ENCODE results near the gene PACRG.

PACRG gene

GRCh38 chr6:163137398-163137881, 409.7 kb downstream of the PACRG start:
- no peak overlapping the region for H2BK12ac ChIP-seq (ENCODE audit: low read length in 2 of 2)
- H3K27ac ChIP-seq (ENCODE audit: low read length, poor library complexity, severe bottlenecking), result no peak overlapping the region
- no peak overlapping the region for H2BK120ac ChIP-seq (ENCODE audit: low read depth, low read length)
- DNase-seq, result no peak
- no peaks in the 10 kb centered on the region for H3K9me3 ChIP-seq (ENCODE audit: control insufficient read depth, low read length)
- no peak overlapping the region for H3K4me2 ChIP-seq (ENCODE audit: low read length, poor library complexity, severe bottlenecking)
- H3K36me3 ChIP-seq (ENCODE audit: control insufficient read depth in 1 of 2, insufficient read depth in 2 of 2, low read depth in 1 of 2, low read length in 2 of 2), result no peaks in the 10 kb centered on the region
- no peak overlapping the region for H3K14ac ChIP-seq (ENCODE audit: low read length in 2 of 2)
- no peak overlapping the region for H2BK5ac ChIP-seq (ENCODE audit: low read depth, low read length, poor library complexity, severe bottlenecking)
- H3K4ac ChIP-seq (ENCODE audit: low read depth in 1 of 2, low read length in 2 of 2), result no peak overlapping the region
- H3K27me3 ChIP-seq (ENCODE audit: control insufficient read depth in 1 of 2, insufficient read depth in 1 of 2, low read length in 2 of 2), result no peaks in the 10 kb centered on the region
- H3K4me1 ChIP-seq (ENCODE audit: control insufficient read depth, insufficient read depth, low read depth, low read length), result no peaks in the 10 kb centered on the region
- 88% methylated on average over 21 of the region's 21 CpGs for WGBS
- no peak overlapping the region for H2BK15ac ChIP-seq (ENCODE audit: low read depth, poor library complexity, severe bottlenecking)
- no peak overlapping the region for H3K9ac ChIP-seq (ENCODE audit: low read length)
- no peaks in the 10 kb centered on the region for H3K79me1 ChIP-seq (replicated peaks; ENCODE audit: low read length, poor library complexity, severe bottlenecking)
- H3K4me3 ChIP-seq (ENCODE audit: insufficient read depth in 1 of 2, low read depth in 1 of 2, low read length in 2 of 2), result no peak overlapping the region
- no peak overlapping the region for H4K91ac ChIP-seq (ENCODE audit: low read length)
- H2AK5ac ChIP-seq (ENCODE audit: low read length, severe bottlenecking), result no peak overlapping the region
- no peak overlapping the region for H3K18ac ChIP-seq (ENCODE audit: low read depth in 1 of 2, low read length in 2 of 2)
- no peak overlapping the region for H3K23ac ChIP-seq (ENCODE audit: low read length in 2 of 2)
- H2AFZ ChIP-seq (ENCODE audit: low read depth, low read length), result no peak overlapping the region
- no peak overlapping the region for H4K8ac ChIP-seq (ENCODE audit: low read length)

- Histone ChIP-seq H3K27me3 (ENCODE audit: control insufficient read depth in 1 of 2, insufficient read depth in 1 of 2, low read length in 2 of 2) (no peaks in the 10 kb centered on the region), H2BK5ac (ENCODE audit: low read depth, low read length, poor library complexity, severe bottlenecking) (no peak overlapping the region), H3K4ac (ENCODE audit: low read depth in 1 of 2, low read length in 2 of 2) (no peak overlapping the region), H2BK120ac (ENCODE audit: low read depth, low read length) (no peak overlapping the region), H3K9ac (ENCODE audit: low read length) (no peak overlapping the region), H2BK12ac (ENCODE audit: low read length in 2 of 2) (no peak overlapping the region), H3K4me2 (ENCODE audit: low read length, poor library complexity, severe bottlenecking) (no peak overlapping the region), H3K4me1 (ENCODE audit: control insufficient read depth, insufficient read depth, low read depth, low read length) (no peaks in the 10 kb centered on the region), H3K18ac (ENCODE audit: low read depth in 1 of 2, low read length in 2 of 2) (no peak overlapping the region), H3K9me3 (ENCODE audit: control insufficient read depth, low read length) (no peaks in the 10 kb centered on the region), H4K91ac (ENCODE audit: low read length) (no peak overlapping the region), H2BK15ac (ENCODE audit: low read depth, poor library complexity, severe bottlenecking) (no peak overlapping the region), H3K79me1 (replicated peaks; ENCODE audit: low read length, poor library complexity, severe bottlenecking) (no peaks in the 10 kb centered on the region), H2AK5ac (ENCODE audit: low read length, severe bottlenecking) (no peak overlapping the region), H3K36me3 (ENCODE audit: control insufficient read depth in 1 of 2, insufficient read depth in 2 of 2, low read depth in 1 of 2, low read length in 2 of 2) (peaks cover 0 to 7% of the 10 kb centered on the region in 2 experiments), H3K27ac (ENCODE audit: low read length, poor library complexity, severe bottlenecking) (no peak overlapping the region), H3K14ac (ENCODE audit: low read length in 2 of 2) (no peak overlapping the region), H3K23ac (ENCODE audit: low read length in 2 of 2) (no peak overlapping the region), H3K4me3 (ENCODE audit: insufficient read depth in 1 of 2, low read depth in 1 of 2, low read length in 2 of 2) (no peak overlapping the region), H4K8ac (ENCODE audit: low read length) (no peak overlapping the region), H2AFZ (ENCODE audit: low read depth, low read length) (no peak overlapping the region)
- 92% methylated on average over 3 of the region's 4 CpGs for WGBS
- no peak for DNase-seq
Observed at GRCh38 chr6:163146036-163146435, 418.3 kb downstream of the PACRG start.

- H3K18ac ChIP-seq (ENCODE audit: low read depth in 1 of 2, low read length in 2 of 2), result no peak overlapping the region
- no peak overlapping the region for H2BK15ac ChIP-seq (ENCODE audit: low read depth, poor library complexity, severe bottlenecking)
- peaks cover 0 to 7% of the 10 kb centered on the region in 2 experiments for H3K36me3 ChIP-seq (ENCODE audit: control insufficient read depth in 1 of 2, insufficient read depth in 2 of 2, low read depth in 1 of 2, low read length in 2 of 2)
- H3K27me3 ChIP-seq (ENCODE audit: control insufficient read depth in 1 of 2, insufficient read depth in 1 of 2, low read length in 2 of 2), result no peaks in the 10 kb centered on the region
- no peak overlapping the region for H2BK120ac ChIP-seq (ENCODE audit: low read depth, low read length)
- H3K9ac ChIP-seq (ENCODE audit: low read length), result no peak overlapping the region
- no peak overlapping the region for H3K27ac ChIP-seq (ENCODE audit: low read length, poor library complexity, severe bottlenecking)
- H3K79me1 ChIP-seq (replicated peaks; ENCODE audit: low read length, poor library complexity, severe bottlenecking), result no peaks in the 10 kb centered on the region
- no peaks in the 10 kb centered on the region for H3K4me1 ChIP-seq (ENCODE audit: control insufficient read depth, insufficient read depth, low read depth, low read length)
- no peak overlapping the region for H2AFZ ChIP-seq (ENCODE audit: low read depth, low read length)
- H3K23ac ChIP-seq (ENCODE audit: low read length in 2 of 2), result no peak overlapping the region
- H2BK12ac ChIP-seq (ENCODE audit: low read length in 2 of 2), result no peak overlapping the region
- H2AK5ac ChIP-seq (ENCODE audit: low read length, severe bottlenecking), result no peak overlapping the region
- no peak overlapping the region for H4K8ac ChIP-seq (ENCODE audit: low read length)
- no peak overlapping the region for H3K4me3 ChIP-seq (ENCODE audit: insufficient read depth in 1 of 2, low read depth in 1 of 2, low read length in 2 of 2)
- 79% methylated on average over 3 of the region's 4 CpGs for WGBS
- no peak overlapping the region for H4K91ac ChIP-seq (ENCODE audit: low read length)
- no peak overlapping the region for H3K4me2 ChIP-seq (ENCODE audit: low read length, poor library complexity, severe bottlenecking)
- no peaks in the 10 kb centered on the region for H3K9me3 ChIP-seq (ENCODE audit: control insufficient read depth, low read length)
- no peak overlapping the region for H3K4ac ChIP-seq (ENCODE audit: low read depth in 1 of 2, low read length in 2 of 2)
- H3K14ac ChIP-seq (ENCODE audit: low read length in 2 of 2), result no peak overlapping the region
- no peak for DNase-seq
- no peak overlapping the region for H2BK5ac ChIP-seq (ENCODE audit: low read depth, low read length, poor library complexity, severe bottlenecking)
Observed at GRCh38 chr6:163147994-163148393, 420.2 kb downstream of the PACRG start.

GRCh38 chr6:163148451-163149278, 420.9 kb downstream of the PACRG start:
- Histone ChIP-seq H3K27ac (ENCODE audit: low read length, poor library complexity, severe bottlenecking) (no peak overlapping the region), H3K23ac (ENCODE audit: low read length in 2 of 2) (no peak overlapping the region), H3K27me3 (ENCODE audit: control insufficient read depth in 1 of 2, insufficient read depth in 1 of 2, low read length in 2 of 2) (no peaks in the 10 kb centered on the region), H3K9ac (ENCODE audit: low read length) (no peak overlapping the region), H4K91ac (ENCODE audit: low read length) (no peak overlapping the region), H3K36me3 (ENCODE audit: control insufficient read depth in 1 of 2, insufficient read depth in 2 of 2, low read depth in 1 of 2, low read length in 2 of 2) (peaks cover 0 to 7% of the 10 kb centered on the region in 2 experiments), H3K4ac (ENCODE audit: low read depth in 1 of 2, low read length in 2 of 2) (no peak overlapping the region), H3K4me1 (ENCODE audit: control insufficient read depth, insufficient read depth, low read depth, low read length) (no peaks in the 10 kb centered on the region), H2AK5ac (ENCODE audit: low read length, severe bottlenecking) (no peak overlapping the region), H3K14ac (ENCODE audit: low read length in 2 of 2) (peak overlapping the region in 1 of 2 experiments; percentile 7), H2BK12ac (ENCODE audit: low read length in 2 of 2) (no peak overlapping the region), H3K9me3 (ENCODE audit: control insufficient read depth, low read length) (no peaks in the 10 kb centered on the region), H2BK15ac (ENCODE audit: low read depth, poor library complexity, severe bottlenecking) (no peak overlapping the region), H2BK120ac (ENCODE audit: low read depth, low read length) (no peak overlapping the region), H3K4me2 (ENCODE audit: low read length, poor library complexity, severe bottlenecking) (no peak overlapping the region), H3K4me3 (ENCODE audit: insufficient read depth in 1 of 2, low read depth in 1 of 2, low read length in 2 of 2) (no peak overlapping the region), H3K79me1 (replicated peaks; ENCODE audit: low read length, poor library complexity, severe bottlenecking) (no peaks in the 10 kb centered on the region), H2BK5ac (ENCODE audit: low read depth, low read length, poor library complexity, severe bottlenecking) (no peak overlapping the region), H3K18ac (ENCODE audit: low read depth in 1 of 2, low read length in 2 of 2) (no peak overlapping the region), H4K8ac (ENCODE audit: low read length) (no peak overlapping the region), H2AFZ (ENCODE audit: low read depth, low read length) (no peak overlapping the region)
- WGBS, result 93% methylated on average over 22 of the region's 24 CpGs
- DNase-seq, result no peak
